Pancreas (tissue), 10 donors: ENCODE measurements around the gene MAP2K4. TPM values are rescaled to one million over a fixed set of nuclear protein-coding genes. Genes with fewer than 3 reads are reported as not detected.

ENCODE experiments used
- ATAC-seq, 4 donors: fragments of 200-7000 bp; cut with Tn5 transposase; one replicate each; pipeline versions ENCODE4 v1.8.0 to v1.9.1; 2020; ENCODE audit warnings: mild to moderate bottlenecking in 4 of 4, moderate library complexity in 4 of 4
- DNase-seq, 6 donors: peaks; one replicate each; pipeline ENCODE4 v3.0.0-alpha.2; 2020
- FAIRE-seq: peaks from 2 replicates; lab custom pipeline; 2012; peaks lifted over from hg19 to GRCh38; lab: Jason Lieb, UNC
- H3K27ac ChIP-seq, 4 donors: fragments of 200-600 bp; sonication (generic); 1 replicate in 3 of 4; 2 replicates in 1 of 4; pipeline versions ENCODE4 v1.5.0 to v1.8.0; 2020
- H3K27me3 ChIP-seq, 4 donors: fragments of 200-600 bp; one replicate each; pipeline ENCODE4 v1.8.0; 2021
- H3K36me3 ChIP-seq, 3 donors: fragments of 200-600 bp; sonication (generic) in 1 of 3; one replicate each; pipeline versions ENCODE4 v1.5.0 to v1.8.0; 2020 to 2021
- H3K4me1 ChIP-seq, 3 donors: fragments of 200-600 bp; one replicate each; pipeline ENCODE4 v1.8.0; 2021
- H3K4me3 ChIP-seq, 4 donors: fragments of 200-600 bp; sonication (generic) in 2 of 4; one replicate each; pipeline versions ENCODE4 v1.5.0 to v1.8.0; 2020 to 2021
- H3K9me3 ChIP-seq, 4 donors: fragments of 200-600 bp; one replicate each; pipeline ENCODE4 v1.8.0; 2021
- WGBS, 2 donors: extraction: QIAGEN DNeasy Blood & Tissue Kit; methylation state at CpG; one replicate each; pipeline ENCODE4 v1.1.7; 2013; 5-methylcytosine and 5-hydroxymethylcytosine counted together
- intact Hi-C, 3 donors: fragments of 100-400 bp; cut with DNase I; formaldehyde crosslinking; loops; one replicate each; pipeline versions ENCODE4 v1.11.1 to v1.14.2; 2022
- polyA plus RNA-seq, 2 donors: library from polyadenylated mRNA; stranded (reverse); fragments of 200-250 nt; gene quantifications; one replicate each; pipeline ENCODE4 v1.2.3, GENCODE V29; 2013
- total RNA-seq, 6 donors: library from RNA; stranded (reverse); fragmentation: NEBNext Ultra II Directional in 4 of 6; extraction: Animal tissue kit (Norgen Biotek cat#: 25700) in 4 of 6; gene quantifications; one replicate each; pipeline versions ENCODE4 v1.2.1 to v1.2.4, GENCODE V29; 2021 to 2023
- TF ChIP-seq, protein P1 (sequence below), 4 donors: fragments of 200-600 bp; sonication (generic) in 3 of 4; IDR thresholded peaks; one replicate each; pipeline versions ENCODE4 v1.5.0 to v1.8.0; 2021; ENCODE audit warnings: antibody characterized with exemption in 4 of 4
- donor health status: healthy with polysubstance abuse.
- donor health status: DM: no; HTN: no; CAD: no; lungs with moderate emphysema.
- donor health status: DM: no; HTN: no; CAD: no.
- donor health status: control.
- donor health status: control.
- donor health status: Bipolar disorder and iron deficiency.
- donor health status: DM: yes; HTN: yes; CAD: no.
- donor health status: DM: no; HTN: no; CAD: no.
- donor health status: DM: no; HTN: no; CAD: no.
- donor health status: DM: yes; HTN: yes; CAD: no.

Gene MAP2K4
- total and polyA plus RNA-seq, 8 donors, result 4.9 to 20.4 (median 12.7) TPM

DNA sequence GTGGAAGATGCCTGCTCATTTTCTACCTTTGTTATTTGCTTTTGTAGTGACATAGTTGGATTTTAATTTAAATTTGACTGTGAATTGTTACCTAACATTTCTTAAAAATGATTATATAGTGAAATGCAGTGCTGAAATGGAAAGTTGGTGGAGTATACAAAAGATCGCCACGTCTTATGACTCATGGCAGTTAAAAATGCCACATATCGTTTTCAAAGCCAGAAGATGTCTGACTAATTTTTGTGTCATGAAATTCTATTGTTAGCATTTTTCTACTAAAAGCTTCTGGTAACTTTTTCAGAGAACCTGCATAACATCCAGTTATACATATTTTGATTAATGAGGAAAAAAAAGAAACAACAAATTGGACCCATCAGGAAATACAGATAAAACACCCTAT is 20.6 kb downstream of the MAP2K4 start:
- ATAC-seq (no peak), FAIRE-seq (no peak), DNase-seq (no peak)
- intact Hi-C loops, result no loop called here
- H3K4me1 ChIP-seq, result peaks cover 4 to 11% (median 8%) of the 10 kb centered on the region in 3 donors
- no peak overlapping the region for H3K4me3 ChIP-seq
- H3K27ac ChIP-seq, result no peak overlapping the region
- H3K36me3 ChIP-seq, result no peaks in the 10 kb centered on the region
- 84 to 86% methylated on average over 3 of the region's 3 CpGs for WGBS, 2 donors
- H3K27me3 ChIP-seq, result no peaks in the 10 kb centered on the region
- TF ChIP-seq, protein P1, sequence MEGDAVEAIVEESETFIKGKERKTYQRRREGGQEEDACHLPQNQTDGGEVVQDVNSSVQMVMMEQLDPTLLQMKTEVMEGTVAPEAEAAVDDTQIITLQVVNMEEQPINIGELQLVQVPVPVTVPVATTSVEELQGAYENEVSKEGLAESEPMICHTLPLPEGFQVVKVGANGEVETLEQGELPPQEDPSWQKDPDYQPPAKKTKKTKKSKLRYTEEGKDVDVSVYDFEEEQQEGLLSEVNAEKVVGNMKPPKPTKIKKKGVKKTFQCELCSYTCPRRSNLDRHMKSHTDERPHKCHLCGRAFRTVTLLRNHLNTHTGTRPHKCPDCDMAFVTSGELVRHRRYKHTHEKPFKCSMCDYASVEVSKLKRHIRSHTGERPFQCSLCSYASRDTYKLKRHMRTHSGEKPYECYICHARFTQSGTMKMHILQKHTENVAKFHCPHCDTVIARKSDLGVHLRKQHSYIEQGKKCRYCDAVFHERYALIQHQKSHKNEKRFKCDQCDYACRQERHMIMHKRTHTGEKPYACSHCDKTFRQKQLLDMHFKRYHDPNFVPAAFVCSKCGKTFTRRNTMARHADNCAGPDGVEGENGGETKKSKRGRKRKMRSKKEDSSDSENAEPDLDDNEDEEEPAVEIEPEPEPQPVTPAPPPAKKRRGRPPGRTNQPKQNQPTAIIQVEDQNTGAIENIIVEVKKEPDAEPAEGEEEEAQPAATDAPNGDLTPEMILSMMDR (IDR thresholded peaks at IDR 0.05), result no peak
- H3K9me3 ChIP-seq, result no peaks in the 10 kb centered on the region

DNA sequence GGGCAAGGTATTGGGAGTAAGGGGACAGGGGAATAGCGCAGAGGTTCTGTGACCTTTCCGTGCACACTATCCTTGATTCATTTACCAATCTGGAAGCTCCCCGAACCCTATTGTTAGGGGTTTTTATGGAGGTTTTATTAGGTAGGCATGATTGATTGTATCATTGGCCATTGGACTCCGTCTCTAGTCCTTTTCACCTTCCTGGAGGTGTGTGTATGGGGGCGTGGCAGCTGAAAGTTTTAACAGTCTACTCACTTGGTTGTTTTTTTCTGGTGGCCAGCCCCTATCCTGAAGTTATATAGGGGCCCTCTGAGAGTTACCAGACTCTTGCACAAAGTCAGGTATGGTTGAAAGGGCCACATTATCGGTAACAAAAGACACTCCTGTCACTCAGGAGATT is 23.0 kb downstream of the MAP2K4 start:
- DNase-seq (no peak), ATAC-seq (no peak), FAIRE-seq (no peak)
- Histone ChIP-seq H3K4me3 (no peak overlapping the region), H3K4me1 (peaks cover 4 to 17% (median 14%) of the 10 kb centered on the region in 3 donors), H3K36me3 (no peaks in the 10 kb centered on the region), H3K27me3 (no peaks in the 10 kb centered on the region), H3K9me3 (no peaks in the 10 kb centered on the region), H3K27ac (no peak overlapping the region)
- TF ChIP-seq, protein P1 (IDR thresholded peaks at IDR 0.05), result no peak
- 95 to 96% methylated on average over 6 of the region's 6 CpGs for WGBS, 2 donors
- intact Hi-C loops, result no loop called here

DNA sequence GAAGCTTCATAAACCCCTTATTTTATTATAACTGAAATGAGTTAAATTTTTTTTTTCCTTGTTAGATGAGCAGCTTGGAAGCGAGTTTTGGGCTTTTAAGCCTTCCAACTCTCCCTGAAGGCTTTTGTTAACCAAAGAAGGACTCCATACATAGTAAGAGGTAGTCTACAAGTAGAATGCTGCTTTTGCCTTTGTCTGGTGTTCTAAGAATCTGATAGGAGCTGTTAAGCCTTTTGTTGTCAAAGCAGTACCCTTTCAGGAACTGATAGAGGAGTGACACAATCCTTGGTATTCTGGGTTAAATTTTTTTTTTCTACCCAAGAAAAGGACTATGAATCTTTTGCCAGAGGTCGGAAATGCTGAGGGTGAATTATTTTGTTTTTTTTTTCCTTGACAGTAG is 26.1 kb downstream of the MAP2K4 start:
- 83 to 85% methylated on average over 2 of the region's 2 CpGs for WGBS, 2 donors
- intact Hi-C loops, result no loop called here
- Histone ChIP-seq H3K36me3 (no peaks in the 10 kb centered on the region), H3K4me1 (peaks cover 0 to 13% (median 13%) of the 10 kb centered on the region in 3 donors), H3K27ac (no peak overlapping the region), H3K27me3 (no peaks in the 10 kb centered on the region), H3K9me3 (no peaks in the 10 kb centered on the region), H3K4me3 (no peak overlapping the region)
- FAIRE-seq (no peak), DNase-seq (no peak), ATAC-seq (no peak)
- TF ChIP-seq, protein P1 (IDR thresholded peaks at IDR 0.05), result no peak

DNA sequence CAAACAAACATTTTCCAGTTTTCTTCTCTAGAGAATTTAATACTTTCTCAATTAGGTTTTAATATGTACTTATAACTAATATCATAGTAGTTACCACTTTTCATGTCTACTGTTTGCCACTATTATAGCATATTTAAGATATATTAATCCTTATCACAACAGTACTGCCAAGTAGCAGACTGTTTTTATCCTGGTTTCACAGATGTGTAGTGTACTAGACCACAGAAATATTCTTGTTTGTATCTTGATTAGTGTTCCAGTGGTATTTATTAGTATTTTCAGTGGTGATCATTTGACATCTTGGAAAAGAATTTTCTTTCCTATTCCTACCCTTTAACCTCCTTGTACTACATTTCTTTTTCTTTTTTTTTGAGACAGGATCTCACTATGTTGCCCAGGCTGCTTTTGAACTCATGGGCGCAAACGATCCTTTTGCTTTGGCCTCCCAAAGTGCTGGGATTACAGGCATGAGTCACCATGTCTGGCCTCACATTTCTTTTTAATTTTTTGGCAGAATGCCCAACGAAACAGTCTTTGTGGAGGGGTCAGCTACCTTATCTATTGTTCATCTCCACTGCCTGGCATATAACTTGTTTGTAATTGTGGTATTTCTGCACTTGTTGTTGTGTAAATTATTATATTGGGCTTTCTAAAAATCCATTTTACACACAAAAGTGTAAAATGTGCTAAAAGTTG is 27.2 kb downstream of the MAP2K4 start:
- Histone ChIP-seq H3K4me3 (no peak overlapping the region), H3K4me1 (peaks cover 0 to 18% (median 13%) of the 10 kb centered on the region in 3 donors), H3K27me3 (no peaks in the 10 kb centered on the region), H3K36me3 (no peaks in the 10 kb centered on the region), H3K9me3 (no peaks in the 10 kb centered on the region), H3K27ac (no peak overlapping the region)
- intact Hi-C loops, result no loop called here
- 70 to 82% methylated on average over 3 of the region's 3 CpGs for WGBS, 2 donors
- no peak for FAIRE-seq
- TF ChIP-seq, protein P1 (IDR thresholded peaks at IDR 0.05), result no peak
- DNase-seq, result no peak
- ATAC-seq, result no peak

DNA sequence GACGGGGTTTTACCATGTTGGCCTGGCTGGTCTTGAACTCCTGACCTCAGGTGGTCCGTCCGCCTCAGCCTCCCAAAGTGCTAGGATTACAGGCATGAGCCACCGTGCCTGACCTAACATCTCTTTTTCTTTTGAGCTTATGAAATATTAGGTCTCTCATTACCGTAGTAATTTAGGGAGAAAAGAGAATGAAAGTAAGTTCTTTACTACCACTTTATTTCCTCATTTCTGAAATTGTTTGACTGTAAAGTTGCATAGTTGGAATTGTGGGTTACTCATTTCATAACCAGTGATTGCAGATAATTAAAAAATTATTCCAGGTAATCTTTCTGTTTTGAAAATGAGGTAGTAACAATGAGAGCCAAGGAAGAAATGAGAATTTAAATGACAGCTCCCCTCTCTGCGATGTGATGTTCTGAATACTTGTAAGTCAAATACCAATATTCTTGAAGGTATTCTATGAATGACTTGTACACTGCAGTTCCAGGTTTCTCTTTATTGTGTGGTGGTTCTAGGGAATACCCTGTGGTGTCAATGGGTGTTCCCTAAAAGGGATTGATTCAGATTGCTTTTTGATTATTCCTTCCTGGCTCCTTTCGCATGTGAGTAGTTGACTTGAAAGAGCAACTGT is 28.3 kb downstream of the MAP2K4 start:
- ATAC-seq (no peak), DNase-seq (no peak), FAIRE-seq (no peak)
- peaks cover 0 to 18% (median 13%) of the 10 kb centered on the region in 3 donors for H3K4me1 ChIP-seq
- H3K36me3 ChIP-seq, result no peaks in the 10 kb centered on the region
- TF ChIP-seq, protein P1 (IDR thresholded peaks at IDR 0.05), result no peak
- H3K9me3 ChIP-seq, result no peaks in the 10 kb centered on the region
- intact Hi-C loops, result no loop called here
- 83 to 89% methylated on average over 7 of the region's 7 CpGs for WGBS, 2 donors
- H3K27me3 ChIP-seq, result no peaks in the 10 kb centered on the region
- no peak overlapping the region for H3K27ac ChIP-seq
- H3K4me3 ChIP-seq, result no peak overlapping the region
